Spleen (tissue), 7 donors: ENCODE measurements around the gene SORCS3.

Source experiments
- POLR2A ChIP-seq, 3 donors: fragments of 450-650 bp; IDR thresholded peaks; one replicate each; pipeline ENCODE4 v1.5.1; 2017; ENCODE audit warnings: antibody characterized with exemption in 3 of 3, mild to moderate bottlenecking in 1 of 3
- POLR2AphosphoS5 ChIP-seq, 3 donors: sonication (generic); formaldehyde crosslinking; IDR thresholded peaks; one replicate each; pipeline ENCODE4 v1.5.1; 2017; ENCODE audit warnings: antibody characterized with exemption in 3 of 3
- TF ChIP-seq, protein P1 (sequence below), 11 experiments: fragments of 200-600 bp in 7 of 11; fragments of 450-650 bp in 4 of 11; sonication (generic) in 4 of 11; IDR thresholded peaks in 8 of 11; conservative IDR thresholded peaks in 3 of 11; 1 replicate in 7 of 11; 2 replicates in 4 of 11; pipeline versions ENCODE4 v1.4.0 to v1.8.0; 2016 to 2021; ENCODE audit warnings: antibody characterized with exemption in 11 of 11, inconsistent platforms in 4 of 11, mild to moderate bottlenecking in 1 of 11
- donor health status: DM: no; HTN: no; CAD: no; lungs with moderate emphysema.
- donor health status: DM: no; HTN: no; CAD: no.
- donor health status: DM: no; HTN: no; CAD: no.

DNA sequence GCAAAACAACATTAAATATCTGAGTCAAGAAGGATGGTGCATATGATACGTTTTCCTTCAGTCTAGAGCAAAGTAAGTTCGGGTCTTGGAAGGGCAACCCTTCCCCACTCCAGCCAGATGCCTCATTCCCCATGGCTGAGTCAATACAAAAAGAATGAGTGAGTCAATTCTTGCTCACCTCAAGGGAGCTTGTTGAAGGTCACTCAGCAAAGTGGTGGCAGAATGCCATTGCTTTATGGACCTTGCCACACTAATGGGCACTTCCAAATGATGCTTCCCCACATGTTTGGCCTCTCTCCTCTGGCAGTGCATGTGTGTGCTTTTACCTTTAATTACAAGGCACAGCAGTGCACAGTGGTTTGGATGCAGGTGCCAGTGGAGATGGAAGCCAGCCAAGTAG, 296.5 kb downstream of the SORCS3 start:
- TF ChIP-seq, protein P1, sequence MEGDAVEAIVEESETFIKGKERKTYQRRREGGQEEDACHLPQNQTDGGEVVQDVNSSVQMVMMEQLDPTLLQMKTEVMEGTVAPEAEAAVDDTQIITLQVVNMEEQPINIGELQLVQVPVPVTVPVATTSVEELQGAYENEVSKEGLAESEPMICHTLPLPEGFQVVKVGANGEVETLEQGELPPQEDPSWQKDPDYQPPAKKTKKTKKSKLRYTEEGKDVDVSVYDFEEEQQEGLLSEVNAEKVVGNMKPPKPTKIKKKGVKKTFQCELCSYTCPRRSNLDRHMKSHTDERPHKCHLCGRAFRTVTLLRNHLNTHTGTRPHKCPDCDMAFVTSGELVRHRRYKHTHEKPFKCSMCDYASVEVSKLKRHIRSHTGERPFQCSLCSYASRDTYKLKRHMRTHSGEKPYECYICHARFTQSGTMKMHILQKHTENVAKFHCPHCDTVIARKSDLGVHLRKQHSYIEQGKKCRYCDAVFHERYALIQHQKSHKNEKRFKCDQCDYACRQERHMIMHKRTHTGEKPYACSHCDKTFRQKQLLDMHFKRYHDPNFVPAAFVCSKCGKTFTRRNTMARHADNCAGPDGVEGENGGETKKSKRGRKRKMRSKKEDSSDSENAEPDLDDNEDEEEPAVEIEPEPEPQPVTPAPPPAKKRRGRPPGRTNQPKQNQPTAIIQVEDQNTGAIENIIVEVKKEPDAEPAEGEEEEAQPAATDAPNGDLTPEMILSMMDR (IDR thresholded peaks at IDR 0.05 in 8 of 11, conservative IDR thresholded peaks at IDR 0.05 in 3 of 11) = no peak
- no peak for TF ChIP-seq POLR2AphosphoS5 (IDR thresholded peaks at IDR 0.05)
- no peak for TF ChIP-seq POLR2A (IDR thresholded peaks at IDR 0.05)
